PFSK-1 (cell line): ENCODE data around the gene NEDD4L.

ENCODE experiments used
- FOXP2 ChIP-seq: optimal IDR thresholded peaks from 2 replicates; pipeline ENCODE3; 2011; ENCODE audit warnings: borderline replicate concordance, control low read depth, inconsistent platforms; ENCODE audit not compliant: insufficient read depth; ENCODE audit errors: extremely low read length, extremely low read depth
- POLR2AphosphoS5 ChIP-seq: IDR thresholded peaks from 2 replicates; pipeline ENCODE4 v1.6.1; 2012; ENCODE audit warnings: low read depth, mild to moderate bottlenecking, control low read depth, low read length, moderate library complexity
- SIN3A ChIP-seq: IDR thresholded peaks from 2 replicates; pipeline ENCODE4 v1.6.1; 2012; ENCODE audit warnings: mild to moderate bottlenecking, low read length, moderate library complexity, borderline replicate concordance; ENCODE audit not compliant: insufficient read depth
- TAF1 ChIP-seq: IDR thresholded peaks from 2 replicates; pipeline ENCODE4 v1.6.1; 2012; ENCODE audit warnings: low read length, control low read depth, borderline replicate concordance; ENCODE audit not compliant: insufficient read depth
- TF ChIP-seq, protein P1 (sequence below), 2 experiments: IDR thresholded peaks; 2 replicates each; pipeline versions ENCODE4 v1.6.1 to v1.8.0; 2011 to 2012; ENCODE audit warnings: low read depth in 2 of 2, low read length in 2 of 2, control low read depth in 1 of 2, inconsistent platforms in 1 of 2, mild to moderate bottlenecking in 1 of 2, moderate library complexity in 1 of 2; ENCODE audit not compliant: insufficient read depth in 1 of 2

NEDD4L gene

DNA sequence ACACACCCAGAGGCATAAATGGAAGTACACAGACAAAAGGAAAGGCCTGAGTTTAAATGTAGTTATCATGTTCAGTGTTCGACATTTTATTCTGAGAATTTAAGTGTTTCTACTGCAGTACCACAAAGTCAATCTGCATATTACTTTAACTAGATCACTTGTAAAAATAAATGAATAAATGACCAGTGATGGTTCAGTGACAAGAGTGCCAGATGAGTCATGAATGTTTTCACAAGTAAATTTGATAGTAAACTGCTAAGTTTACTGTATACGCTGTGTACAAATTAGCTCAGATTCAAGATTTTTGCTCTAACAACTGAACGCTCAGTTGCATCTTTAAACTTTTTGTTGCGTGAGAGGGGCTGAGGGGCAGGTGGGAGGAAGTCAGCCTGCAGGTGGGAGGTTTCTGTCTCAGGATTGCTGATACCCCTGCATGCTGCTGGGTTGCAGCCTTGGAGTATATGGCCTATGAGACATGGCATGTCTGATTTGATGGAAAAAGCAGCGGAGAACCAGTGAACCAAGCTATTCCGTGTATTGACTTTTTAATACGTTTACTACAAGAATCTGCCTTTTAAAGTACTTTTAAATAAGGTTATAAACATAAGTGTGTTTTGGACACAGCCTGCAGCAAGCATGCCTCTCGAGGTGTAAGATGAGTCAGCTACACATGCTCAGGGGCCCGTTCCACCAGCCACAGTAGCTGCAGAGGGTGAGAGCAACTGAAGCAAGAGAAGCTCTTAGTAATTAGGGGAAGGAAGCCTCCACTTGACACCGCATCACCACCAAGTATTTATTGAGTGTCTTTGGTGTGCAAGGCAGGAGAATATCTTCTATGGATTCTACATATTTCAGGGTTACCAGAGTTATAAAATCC, 245.1 kb downstream of the NEDD4L start:
- TF ChIP-seq POLR2AphosphoS5 (no peak), TAF1 (no peak), SIN3A (no peak), FOXP2 (no peak)
- TF ChIP-seq, protein P1, sequence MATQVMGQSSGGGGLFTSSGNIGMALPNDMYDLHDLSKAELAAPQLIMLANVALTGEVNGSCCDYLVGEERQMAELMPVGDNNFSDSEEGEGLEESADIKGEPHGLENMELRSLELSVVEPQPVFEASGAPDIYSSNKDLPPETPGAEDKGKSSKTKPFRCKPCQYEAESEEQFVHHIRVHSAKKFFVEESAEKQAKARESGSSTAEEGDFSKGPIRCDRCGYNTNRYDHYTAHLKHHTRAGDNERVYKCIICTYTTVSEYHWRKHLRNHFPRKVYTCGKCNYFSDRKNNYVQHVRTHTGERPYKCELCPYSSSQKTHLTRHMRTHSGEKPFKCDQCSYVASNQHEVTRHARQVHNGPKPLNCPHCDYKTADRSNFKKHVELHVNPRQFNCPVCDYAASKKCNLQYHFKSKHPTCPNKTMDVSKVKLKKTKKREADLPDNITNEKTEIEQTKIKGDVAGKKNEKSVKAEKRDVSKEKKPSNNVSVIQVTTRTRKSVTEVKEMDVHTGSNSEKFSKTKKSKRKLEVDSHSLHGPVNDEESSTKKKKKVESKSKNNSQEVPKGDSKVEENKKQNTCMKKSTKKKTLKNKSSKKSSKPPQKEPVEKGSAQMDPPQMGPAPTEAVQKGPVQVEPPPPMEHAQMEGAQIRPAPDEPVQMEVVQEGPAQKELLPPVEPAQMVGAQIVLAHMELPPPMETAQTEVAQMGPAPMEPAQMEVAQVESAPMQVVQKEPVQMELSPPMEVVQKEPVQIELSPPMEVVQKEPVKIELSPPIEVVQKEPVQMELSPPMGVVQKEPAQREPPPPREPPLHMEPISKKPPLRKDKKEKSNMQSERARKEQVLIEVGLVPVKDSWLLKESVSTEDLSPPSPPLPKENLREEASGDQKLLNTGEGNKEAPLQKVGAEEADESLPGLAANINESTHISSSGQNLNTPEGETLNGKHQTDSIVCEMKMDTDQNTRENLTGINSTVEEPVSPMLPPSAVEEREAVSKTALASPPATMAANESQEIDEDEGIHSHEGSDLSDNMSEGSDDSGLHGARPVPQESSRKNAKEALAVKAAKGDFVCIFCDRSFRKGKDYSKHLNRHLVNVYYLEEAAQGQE (IDR thresholded peaks at IDR 0.05; ENCODE audit: insufficient read depth in 1 of 2, low read depth in 2 of 2, low read length in 2 of 2): no peak

DNA sequence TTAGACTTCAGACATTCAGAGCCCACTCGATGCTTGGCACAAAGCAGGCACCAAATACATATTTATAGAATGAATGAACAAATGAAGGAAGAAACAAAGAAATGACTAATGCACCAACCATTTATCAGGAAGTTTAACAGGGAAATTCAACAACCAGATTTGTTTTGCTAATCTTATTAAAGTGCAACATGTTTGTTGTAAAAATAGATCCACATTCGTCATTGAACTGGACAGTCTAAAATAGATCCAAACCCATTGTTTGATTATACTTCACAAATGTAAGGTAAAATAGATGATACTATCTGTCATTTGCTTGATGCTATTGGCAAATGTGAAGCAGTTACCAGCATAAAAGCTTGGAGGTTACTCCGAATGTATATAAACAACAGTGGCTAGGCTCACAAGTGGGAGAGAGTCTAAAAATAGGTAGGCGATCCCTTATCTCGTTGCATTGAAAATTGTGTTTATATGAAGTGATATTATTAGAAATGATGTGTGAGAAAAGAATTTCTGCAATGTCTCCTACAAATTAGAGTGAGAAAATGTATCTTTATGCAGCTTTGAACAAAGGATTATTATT, 246.2 kb downstream of the NEDD4L start:
- TF ChIP-seq TAF1 (no peak), FOXP2 (no peak), POLR2AphosphoS5 (no peak), SIN3A (no peak)
- TF ChIP-seq, protein P1 (IDR thresholded peaks at IDR 0.05; ENCODE audit: insufficient read depth in 1 of 2, low read depth in 2 of 2, low read length in 2 of 2): no peak

- TF ChIP-seq, protein P1 (IDR thresholded peaks at IDR 0.05; ENCODE audit: insufficient read depth in 1 of 2, low read depth in 2 of 2, low read length in 2 of 2): no peak
Measured at GRCh38 chr18:58291131-58291530, 247.1 kb downstream of the NEDD4L start.

- TF ChIP-seq FOXP2 (no peak), SIN3A (no peak), TAF1 (no peak), POLR2AphosphoS5 (no peak)
- TF ChIP-seq, protein P1 (IDR thresholded peaks at IDR 0.05; ENCODE audit: insufficient read depth in 1 of 2, low read depth in 2 of 2, low read length in 2 of 2): no peak
Measured at GRCh38 chr18:58292638-58293037, 248.6 kb downstream of the NEDD4L start.
